ENCODE data around the gene LRP1B. TPM values are rescaled to one million over a fixed set of nuclear protein-coding genes. Genes with fewer than 3 reads are reported as not detected.

Gene LRP1B
- total RNA-seq, 4 donors from 2014 or later, result 3.3 to 11.1 (median 4.6) TPM

DNA sequence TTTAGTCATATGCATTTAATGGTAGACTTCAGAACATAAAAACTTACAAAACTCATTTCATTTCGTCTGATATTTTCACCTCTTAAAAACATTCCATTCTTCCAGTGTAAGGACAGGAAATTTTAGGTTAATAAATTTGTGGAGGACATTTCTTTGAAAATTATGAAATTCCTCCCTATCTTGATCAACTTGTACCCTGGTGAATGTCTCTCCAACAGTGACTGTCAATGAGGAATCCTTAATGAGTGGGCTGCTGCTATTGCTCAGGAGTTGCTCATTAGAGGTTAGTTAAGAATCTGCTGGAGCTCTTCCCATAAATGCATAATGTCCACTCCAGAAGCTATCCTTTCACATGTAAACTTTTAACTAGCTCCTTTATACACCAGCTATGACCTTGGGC lies 69.1 kb downstream of the LRP1B start:
- H3K27me3 ChIP-seq, result no peaks in the 10 kb centered on the region
- no peaks in the 10 kb centered on the region for H3K9me3 ChIP-seq
- ATAC-seq (no peak), DNase-seq (no peak)
- H3K27ac ChIP-seq, result no peak overlapping the region
- intact Hi-C loops (cut with DNase I; ENCODE audit: low total_unique reads) (no loop called here), in situ Hi-C loops (cut with MboI; ENCODE audit: low sequenced_read_pairs in 4 of 4) (no loop called here)
- TF ChIP-seq, protein P1, sequence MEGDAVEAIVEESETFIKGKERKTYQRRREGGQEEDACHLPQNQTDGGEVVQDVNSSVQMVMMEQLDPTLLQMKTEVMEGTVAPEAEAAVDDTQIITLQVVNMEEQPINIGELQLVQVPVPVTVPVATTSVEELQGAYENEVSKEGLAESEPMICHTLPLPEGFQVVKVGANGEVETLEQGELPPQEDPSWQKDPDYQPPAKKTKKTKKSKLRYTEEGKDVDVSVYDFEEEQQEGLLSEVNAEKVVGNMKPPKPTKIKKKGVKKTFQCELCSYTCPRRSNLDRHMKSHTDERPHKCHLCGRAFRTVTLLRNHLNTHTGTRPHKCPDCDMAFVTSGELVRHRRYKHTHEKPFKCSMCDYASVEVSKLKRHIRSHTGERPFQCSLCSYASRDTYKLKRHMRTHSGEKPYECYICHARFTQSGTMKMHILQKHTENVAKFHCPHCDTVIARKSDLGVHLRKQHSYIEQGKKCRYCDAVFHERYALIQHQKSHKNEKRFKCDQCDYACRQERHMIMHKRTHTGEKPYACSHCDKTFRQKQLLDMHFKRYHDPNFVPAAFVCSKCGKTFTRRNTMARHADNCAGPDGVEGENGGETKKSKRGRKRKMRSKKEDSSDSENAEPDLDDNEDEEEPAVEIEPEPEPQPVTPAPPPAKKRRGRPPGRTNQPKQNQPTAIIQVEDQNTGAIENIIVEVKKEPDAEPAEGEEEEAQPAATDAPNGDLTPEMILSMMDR (IDR thresholded peaks at IDR 0.05 in 4 of 5, conservative IDR thresholded peaks at IDR 0.05 in 1 of 5), result no peak
- TF ChIP-seq POLR2A (IDR thresholded peaks at IDR 0.05), result no peak
- H3K4me1 ChIP-seq, result no peaks in the 10 kb centered on the region
- no peak overlapping the region for H3K4me3 ChIP-seq
- H3K36me3 ChIP-seq, result no peaks in the 10 kb centered on the region

- no peak for DNase-seq
- intact Hi-C loops (cut with DNase I; ENCODE audit: low total_unique reads), result no loop called here
Measured at GRCh38 chr2:142058149-142058548, 72.7 kb downstream of the LRP1B start.

DNA sequence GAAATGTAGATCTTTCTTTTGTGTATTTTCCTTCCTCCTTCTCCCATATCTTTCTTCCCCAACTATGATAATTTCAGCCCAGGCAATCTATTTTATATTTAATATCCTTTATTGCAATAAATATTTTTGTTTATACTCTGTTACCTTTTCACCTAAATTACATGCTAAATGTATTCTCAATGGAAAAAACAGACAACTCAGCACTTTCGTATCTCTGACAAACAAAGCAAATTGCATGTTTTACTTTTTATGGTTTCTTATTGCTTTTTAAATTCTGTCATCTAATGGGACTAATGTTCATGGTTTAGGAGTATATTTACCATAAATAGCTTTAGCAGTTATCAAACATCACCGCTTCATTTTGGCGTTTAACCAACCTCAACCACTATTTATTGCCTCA lies 74.0 kb downstream of the LRP1B start:
- TF ChIP-seq POLR2A (IDR thresholded peaks at IDR 0.05), result no peak
- TF ChIP-seq, protein P1 (IDR thresholded peaks at IDR 0.05 in 4 of 5, conservative IDR thresholded peaks at IDR 0.05 in 1 of 5), result no peak
- Histone ChIP-seq H3K4me3 (no peak overlapping the region), H3K36me3 (no peaks in the 10 kb centered on the region), H3K27me3 (no peaks in the 10 kb centered on the region), H3K9me3 (no peaks in the 10 kb centered on the region), H3K27ac (no peak overlapping the region), H3K4me1 (no peaks in the 10 kb centered on the region)
- no peak for DNase-seq
- in situ Hi-C loops (cut with MboI; ENCODE audit: low sequenced_read_pairs in 4 of 4), result no loop called here
- intact Hi-C loops (cut with DNase I; ENCODE audit: low total_unique reads), result no loop called here
- ATAC-seq, result no peak

More at GRCh38 chr2:142058149-142058548, 72.7 kb downstream of the LRP1B start:
- Histone ChIP-seq H3K27me3 (no peaks in the 10 kb centered on the region), H3K4me1 (no peaks in the 10 kb centered on the region), H3K27ac (no peak overlapping the region), H3K9me3 (no peaks in the 10 kb centered on the region), H3K36me3 (no peaks in the 10 kb centered on the region), H3K4me3 (no peak overlapping the region)
- no peak for TF ChIP-seq POLR2A (IDR thresholded peaks at IDR 0.05)
- TF ChIP-seq, protein P1 (IDR thresholded peaks at IDR 0.05 in 4 of 5, conservative IDR thresholded peaks at IDR 0.05 in 1 of 5), result no peak
- in situ Hi-C loops (cut with MboI; ENCODE audit: low sequenced_read_pairs in 4 of 4), result no loop called here
- no peak for ATAC-seq

GRCh38 chr2:142052220-142052863 lies 78.5 kb downstream of the LRP1B start:
- no peak for DNase-seq
- ATAC-seq, result no peak
- H3K27ac ChIP-seq, result no peak overlapping the region
- intact Hi-C loops (cut with DNase I; ENCODE audit: low total_unique reads) (no loop called here), in situ Hi-C loops (cut with MboI; ENCODE audit: low sequenced_read_pairs in 4 of 4) (no loop called here)
- no peaks in the 10 kb centered on the region for H3K27me3 ChIP-seq
- H3K36me3 ChIP-seq, result no peaks in the 10 kb centered on the region
- H3K4me1 ChIP-seq, result no peaks in the 10 kb centered on the region
- no peaks in the 10 kb centered on the region for H3K9me3 ChIP-seq
- H3K4me3 ChIP-seq, result no peak overlapping the region
- TF ChIP-seq POLR2A (IDR thresholded peaks at IDR 0.05), result no peak
- TF ChIP-seq, protein P1 (IDR thresholded peaks at IDR 0.05 in 4 of 5, conservative IDR thresholded peaks at IDR 0.05 in 1 of 5), result no peak

GRCh38 chr2:142048581-142048980 lies 82.2 kb downstream of the LRP1B start:
- H3K36me3 ChIP-seq, result no peaks in the 10 kb centered on the region
- DNase-seq (no peak), ATAC-seq (no peak)
- TF ChIP-seq, protein P1 (IDR thresholded peaks at IDR 0.05 in 4 of 5, conservative IDR thresholded peaks at IDR 0.05 in 1 of 5), result no peak
- no peak for TF ChIP-seq POLR2A (IDR thresholded peaks at IDR 0.05)
- no peaks in the 10 kb centered on the region for H3K4me1 ChIP-seq
- no peaks in the 10 kb centered on the region for H3K27me3 ChIP-seq
- intact Hi-C loops (cut with DNase I; ENCODE audit: low total_unique reads), result no loop called here
- no peak overlapping the region for H3K27ac ChIP-seq
- in situ Hi-C loops (cut with MboI; ENCODE audit: low sequenced_read_pairs in 4 of 4), result no loop called here
- H3K9me3 ChIP-seq, result no peaks in the 10 kb centered on the region
- H3K4me3 ChIP-seq, result no peak overlapping the region
